ENCODE measurements around the gene ELMO1.

Gene ELMO1, protein sequence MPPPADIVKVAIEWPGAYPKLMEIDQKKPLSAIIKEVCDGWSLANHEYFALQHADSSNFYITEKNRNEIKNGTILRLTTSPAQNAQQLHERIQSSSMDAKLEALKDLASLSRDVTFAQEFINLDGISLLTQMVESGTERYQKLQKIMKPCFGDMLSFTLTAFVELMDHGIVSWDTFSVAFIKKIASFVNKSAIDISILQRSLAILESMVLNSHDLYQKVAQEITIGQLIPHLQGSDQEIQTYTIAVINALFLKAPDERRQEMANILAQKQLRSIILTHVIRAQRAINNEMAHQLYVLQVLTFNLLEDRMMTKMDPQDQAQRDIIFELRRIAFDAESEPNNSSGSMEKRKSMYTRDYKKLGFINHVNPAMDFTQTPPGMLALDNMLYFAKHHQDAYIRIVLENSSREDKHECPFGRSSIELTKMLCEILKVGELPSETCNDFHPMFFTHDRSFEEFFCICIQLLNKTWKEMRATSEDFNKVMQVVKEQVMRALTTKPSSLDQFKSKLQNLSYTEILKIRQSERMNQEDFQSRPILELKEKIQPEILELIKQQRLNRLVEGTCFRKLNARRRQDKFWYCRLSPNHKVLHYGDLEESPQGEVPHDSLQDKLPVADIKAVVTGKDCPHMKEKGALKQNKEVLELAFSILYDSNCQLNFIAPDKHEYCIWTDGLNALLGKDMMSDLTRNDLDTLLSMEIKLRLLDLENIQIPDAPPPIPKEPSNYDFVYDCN

DNA sequence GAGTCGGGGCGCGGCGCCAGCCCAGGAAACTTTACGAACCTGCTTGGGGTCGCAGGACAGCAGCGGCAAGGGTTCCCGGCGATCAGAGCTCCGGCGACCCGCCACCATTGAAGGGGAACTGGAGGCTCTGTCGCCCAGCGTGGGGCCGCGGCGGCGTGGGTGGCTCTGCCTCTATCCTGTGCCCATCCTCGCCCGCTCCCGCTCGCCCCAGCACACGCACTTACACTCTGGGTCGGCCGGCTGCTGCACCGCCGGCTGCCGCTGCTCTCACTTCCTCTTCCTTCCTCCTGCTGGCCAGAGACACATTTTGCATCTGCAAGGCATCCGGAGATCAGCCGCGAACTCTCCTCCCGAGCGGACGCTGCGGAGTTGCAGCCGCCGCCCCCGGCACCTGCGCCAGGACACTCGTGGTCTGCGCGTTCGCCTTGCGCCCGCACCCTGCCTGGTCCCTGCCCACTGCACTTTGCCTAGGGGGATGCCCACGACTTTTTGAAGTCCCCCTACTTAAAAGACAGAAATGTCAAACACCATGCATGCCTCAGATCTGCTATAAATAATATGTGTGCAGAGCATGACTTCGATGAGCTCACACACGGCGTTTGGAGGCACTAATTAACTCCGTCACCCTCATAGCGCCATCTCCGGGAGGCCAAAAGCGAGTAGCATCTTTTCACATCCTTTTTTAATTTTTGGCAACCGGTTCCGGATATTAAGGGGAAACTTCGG, at the start of gene ELMO1:
Gene ELMO1 (minus strand): TSS at position 229 of the 726 bp plus-strand sequence. CDS start 106,174 bp downstream, outside the sequence.
- DNase-seq: no peak

DNA sequence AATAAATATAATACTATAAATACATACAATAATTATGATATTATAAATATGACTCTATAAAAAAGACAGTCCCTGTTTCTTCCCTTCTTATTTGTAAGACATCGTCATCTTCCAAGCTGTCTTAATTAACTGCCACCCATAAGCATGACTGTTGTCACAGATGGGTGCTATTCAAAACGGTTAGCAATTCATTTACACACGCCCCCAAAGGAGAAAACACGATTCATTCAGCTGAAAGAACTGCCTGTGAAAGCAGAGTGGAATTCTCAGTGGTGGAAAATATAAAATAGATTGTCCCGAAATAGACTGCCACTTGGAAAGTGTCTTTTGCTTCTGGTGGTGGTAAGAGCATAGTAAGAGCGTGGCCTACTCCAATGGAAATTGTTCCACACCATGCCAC, 48.9 kb upstream of the ELMO1 start:
- no peak for DNase-seq

DNA sequence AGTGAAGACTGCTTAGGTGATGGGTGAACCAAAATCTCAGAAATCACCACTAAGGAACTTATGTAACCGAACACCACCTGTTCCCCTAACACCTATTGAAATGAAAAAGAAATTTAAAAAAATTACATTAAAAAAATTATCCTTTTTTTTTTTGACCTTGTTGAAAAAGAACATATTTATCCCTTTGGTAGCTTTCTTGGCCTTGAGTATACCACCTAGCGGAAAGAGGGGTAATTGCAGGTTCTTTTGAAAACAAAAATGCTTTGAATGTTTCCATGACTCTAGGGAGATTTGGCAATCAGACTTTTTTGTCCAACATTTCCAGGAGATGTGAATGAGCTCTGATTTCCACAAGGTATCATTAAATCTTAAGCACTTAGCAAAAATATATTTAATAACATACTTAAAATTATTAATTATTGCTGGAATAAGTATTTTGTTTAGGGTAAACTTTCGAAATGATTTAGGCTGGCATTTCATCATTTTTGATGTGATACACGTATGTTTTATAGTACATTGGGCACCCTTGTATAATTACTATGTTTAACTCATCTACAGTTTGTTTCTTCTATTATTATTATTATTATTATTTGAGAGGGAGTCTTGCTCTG, 47.0 kb upstream of the ELMO1 start:
- no peak for DNase-seq

GRCh38 chr7:37494926-37495325, 46.3 kb upstream of the ELMO1 start:
- DNase-seq: no peak

GRCh38 chr7:37493810-37494209, 45.1 kb upstream of the ELMO1 start:
- no peak for DNase-seq

DNA sequence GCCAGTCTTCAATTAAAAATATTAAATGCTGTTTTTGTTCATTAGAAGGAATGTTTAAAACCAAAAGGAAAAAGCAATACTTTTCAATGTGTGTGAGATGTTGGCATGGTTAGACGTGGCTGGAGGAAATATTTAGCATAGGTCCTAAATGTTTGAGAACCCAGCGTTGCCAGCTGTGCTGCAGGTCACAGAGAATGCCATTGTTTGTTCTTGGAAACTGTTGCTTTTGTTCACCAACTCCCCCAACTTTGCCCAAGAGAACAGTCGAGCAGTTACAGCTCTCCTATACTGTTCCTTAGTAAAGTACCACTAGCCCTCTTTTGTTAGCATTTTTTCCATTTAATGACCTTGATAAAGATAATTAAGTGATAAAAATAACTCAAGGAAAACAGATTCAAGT, 44.5 kb upstream of the ELMO1 start:
- DNase-seq: no peak

GRCh38 chr7:37491919-37492694, 43.4 kb upstream of the ELMO1 start:
- no peak for DNase-seq

DNA sequence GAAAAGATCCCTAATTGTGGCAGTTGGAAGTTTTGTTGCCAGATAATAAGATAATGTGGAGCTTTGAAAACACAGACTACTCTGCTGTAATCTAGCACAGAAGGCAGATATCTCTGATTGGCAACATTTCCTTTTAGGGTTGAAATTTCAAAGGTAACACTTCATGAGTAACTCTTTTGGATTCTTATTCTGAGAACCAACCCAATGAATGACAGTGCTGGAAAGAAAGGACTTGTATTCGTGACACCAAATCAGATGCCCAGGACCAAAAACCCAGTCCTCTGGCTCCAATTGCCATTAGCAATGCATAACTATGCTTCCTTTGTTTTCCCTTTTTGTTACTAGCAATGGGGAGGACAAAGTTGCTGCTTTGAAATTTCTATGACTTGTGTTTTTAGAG, 41.0 kb upstream of the ELMO1 start:
- DNase-seq: no peak

GRCh38 chr7:37488163-37488764, 39.6 kb upstream of the ELMO1 start:
- DNase-seq: no peak

DNA sequence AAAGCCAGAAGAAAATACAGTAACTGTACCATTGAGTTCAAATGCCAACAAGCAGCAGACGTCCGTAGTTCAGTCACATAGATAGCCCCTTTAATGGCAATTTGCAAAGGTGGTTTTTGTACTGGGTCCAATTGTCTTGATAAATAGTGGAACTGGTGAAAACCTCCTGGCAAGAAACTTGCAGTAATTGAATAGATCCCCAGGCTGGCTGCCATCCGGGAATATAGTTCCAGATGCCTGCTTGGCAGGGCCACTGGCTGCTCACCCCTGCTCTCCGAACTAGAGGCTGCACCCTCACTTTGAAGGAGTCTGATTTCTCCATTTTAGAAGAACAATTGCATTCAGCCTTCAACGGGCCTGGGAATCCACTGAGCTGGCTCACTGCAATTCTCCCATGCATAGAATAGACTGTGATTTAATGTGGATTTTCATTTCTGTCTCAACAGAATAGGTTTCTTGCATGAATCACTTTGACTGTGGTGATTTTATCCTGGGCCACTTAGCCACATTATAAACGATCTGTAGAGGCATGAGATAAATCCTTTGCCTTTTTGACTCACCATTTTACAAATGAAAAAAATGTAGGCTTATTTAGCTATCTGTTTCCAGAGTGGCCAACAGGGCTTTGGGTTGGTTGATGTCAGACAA, 35.9 kb upstream of the ELMO1 start:
- DNase-seq: no peak

- DNase-seq: no peak
These were observed 35.0 kb upstream of the ELMO1 start for GRCh38 chr7:37483627-37484026.

GRCh38 chr7:37482953-37483352, 34.3 kb upstream of the ELMO1 start:
- DNase-seq: no peak

- no peak for DNase-seq
These were observed 33.8 kb upstream of the ELMO1 start for GRCh38 chr7:37482505-37482904.

DNA sequence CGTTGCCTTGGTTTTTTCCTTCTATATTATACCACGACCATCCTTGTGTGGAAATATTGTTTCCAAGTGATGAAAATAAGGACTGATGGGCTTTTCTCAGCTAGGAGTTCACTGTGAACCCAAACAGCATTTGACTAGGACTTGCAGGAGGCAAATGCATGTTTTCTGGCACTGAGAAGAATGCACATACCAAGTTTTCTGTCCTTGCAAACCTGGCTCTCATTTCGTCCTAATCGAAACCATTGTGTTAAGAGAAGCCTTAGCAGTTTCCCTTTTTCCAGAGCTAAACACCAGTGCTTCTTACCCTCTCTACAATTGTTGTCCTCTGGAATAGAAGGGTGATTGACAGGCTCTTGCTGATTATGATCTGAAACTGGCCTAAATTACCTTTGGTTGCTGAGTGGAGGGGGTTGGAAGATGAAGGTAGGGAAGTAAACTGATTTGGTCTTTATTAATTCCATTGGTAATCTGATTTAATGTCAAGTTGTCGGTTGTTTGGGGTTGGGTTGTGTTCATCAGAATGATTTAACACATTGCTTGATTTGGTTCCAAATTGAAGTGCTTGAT, 33.1 kb upstream of the ELMO1 start:
- DNase-seq: no peak

GRCh38 chr7:37481154-37481553, 32.5 kb upstream of the ELMO1 start:
- DNase-seq: no peak

GRCh38 chr7:37480041-37481031, 31.7 kb upstream of the ELMO1 start:
- no peak for DNase-seq

DNA sequence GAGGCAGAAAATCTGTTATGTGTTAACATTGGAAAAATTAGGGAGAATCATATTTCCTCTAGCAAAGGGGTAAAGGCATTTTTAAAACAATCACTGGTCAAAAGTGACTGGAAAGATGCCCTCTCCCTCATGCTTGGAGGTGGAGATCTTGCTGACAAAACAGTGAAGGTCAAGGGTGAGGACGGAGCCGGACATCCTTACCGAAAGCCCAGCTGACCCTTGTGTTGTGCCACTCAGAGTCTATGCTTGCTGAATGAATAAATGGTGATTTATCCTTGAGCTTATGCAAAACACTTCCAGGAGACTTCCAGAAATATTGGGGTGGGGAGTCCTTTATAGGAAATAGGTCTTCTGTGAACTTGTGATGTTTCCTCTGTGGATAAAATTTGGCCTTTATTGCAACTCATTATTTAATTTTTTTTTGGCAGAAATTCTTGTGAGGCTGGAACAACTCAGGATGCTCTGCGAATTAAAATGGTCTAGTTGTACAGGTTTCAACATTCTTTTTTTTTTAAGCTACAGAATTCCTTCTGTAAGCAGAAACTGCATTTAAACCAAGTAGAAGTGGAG, 28.3 kb upstream of the ELMO1 start:
- DNase-seq: no peak

GRCh38 chr7:37476428-37476827, 27.8 kb upstream of the ELMO1 start:
- no peak for DNase-seq

DNA sequence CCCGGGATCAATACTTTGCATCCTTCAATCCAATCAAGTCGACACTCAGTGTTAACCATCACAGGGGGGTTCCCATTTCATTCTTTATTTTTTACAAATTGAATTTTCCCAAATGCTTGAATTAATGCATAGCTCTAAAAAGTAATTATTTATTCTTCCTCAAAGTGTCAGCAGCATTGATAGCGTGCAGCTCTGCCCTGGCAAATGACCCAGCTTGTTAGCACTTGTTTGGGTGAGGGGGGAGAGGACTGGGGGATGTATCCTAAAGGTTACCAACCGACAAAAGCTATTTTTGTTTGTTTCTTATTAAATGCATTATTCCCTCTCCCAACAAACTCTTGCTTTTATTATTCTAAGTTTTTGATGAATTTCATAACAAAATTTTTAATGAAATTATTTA, 27.0 kb upstream of the ELMO1 start:
- DNase-seq: no peak

Measured in NCI-H1436 treated with DMSO at 0.1 percent for 48 hours (cell line).